Activated T-helper 1 cell treated with anti-CD3 and anti-CD28 coated beads, Interleukin-12 subunit alpha, Interleukin-12 subunit beta, Interleukin-2, Interleukin-4 antibody, amounts not matched to agents 30 ng/mL and 10 ng/mL and 1 ng/mL, durations not matched to agents 14 hours and 24 hours and 36 hours (primary cell): ENCODE measurements around the gene SUSD1. TPM values are rescaled to one million over a fixed set of nuclear protein-coding genes. Genes with fewer than 3 reads are reported as not detected.

Source experiments
- DNase-seq: peaks from one replicate; pipeline ENCODE4 v3.0.0; 2021; ENCODE audit warnings: low spot score
- H3K27ac Mint-ChIP-seq: one replicate; pipeline ENCODE4 v1.8.0; 2021; ENCODE audit warnings: mild to moderate bottlenecking, mixed read lengths
- H3K27me3 Mint-ChIP-seq: one replicate; pipeline ENCODE4 v1.8.0; 2022; ENCODE audit warnings: mild to moderate bottlenecking, moderate library complexity, mixed read lengths; ENCODE audit not compliant: insufficient read depth
- H3K36me3 Mint-ChIP-seq: one replicate; pipeline ENCODE4 v1.8.0; 2021; ENCODE audit warnings: low read depth, mixed read lengths
- H3K4me1 Mint-ChIP-seq: one replicate; pipeline ENCODE4 v1.8.0; 2021; ENCODE audit warnings: low read depth, mixed read lengths
- H3K4me3 Mint-ChIP-seq: one replicate; pipeline ENCODE4 v1.8.0; 2021; ENCODE audit warnings: mild to moderate bottlenecking, moderate library complexity, mixed read lengths
- H3K9me3 Mint-ChIP-seq: one replicate; pipeline ENCODE4 v1.8.0; 2021; ENCODE audit warnings: mixed read lengths
- intact Hi-C: fragments of 100-400 bp; cut with micrococcal nuclease; formaldehyde crosslinking; loops from one replicate; pipeline ENCODE4 v1.15.1; 2024
- total RNA-seq: library from RNA; stranded (reverse); gene quantifications from 2 replicates; pipeline ENCODE4 v1.2.3, GENCODE V29; 2022

Gene SUSD1
- total RNA-seq, 1 donor from 2014 or later, result 3.7 TPM

GRCh38 chr9:112000743-112001142 lies 174.4 kb downstream of the SUSD1 start:
- DNase-seq, result no peak
- intact Hi-C loops, result no loop called here
- H3K4me3 Mint-ChIP-seq, result peak overlapping the region; percentile 12
- H3K9me3 Mint-ChIP-seq, result no peaks in the 10 kb centered on the region
- peaks cover 24% of the 10 kb centered on the region for H3K4me1 Mint-ChIP-seq
- H3K36me3 Mint-ChIP-seq, result no peaks in the 10 kb centered on the region
- no peak overlapping the region for H3K27ac Mint-ChIP-seq
- H3K27me3 Mint-ChIP-seq, result peaks cover 27% of the 10 kb centered on the region

GRCh38 chr9:111999319-111999718 lies 175.8 kb downstream of the SUSD1 start:
- H3K9me3 Mint-ChIP-seq, result no peaks in the 10 kb centered on the region
- peaks cover 27% of the 10 kb centered on the region for H3K27me3 Mint-ChIP-seq
- intact Hi-C loops, result loop anchor here (10.0 kb wide), 1 partner anchor 335 kb away; the partner anchor contains the start of gene PTBP3
- H3K36me3 Mint-ChIP-seq, result no peaks in the 10 kb centered on the region
- H3K4me3 Mint-ChIP-seq, result no peak overlapping the region
- H3K27ac Mint-ChIP-seq, result no peak overlapping the region
- H3K4me1 Mint-ChIP-seq, result peaks cover 26% of the 10 kb centered on the region
- DNase-seq, result no peak

- DNase-seq, result no peak
- Mint-ChIP-seq H3K4me3 (no peak overlapping the region), H3K27ac (no peak overlapping the region), H3K4me1 (peaks cover 29% of the 10 kb centered on the region), H3K36me3 (no peaks in the 10 kb centered on the region), H3K9me3 (no peaks in the 10 kb centered on the region), H3K27me3 (peaks cover 31% of the 10 kb centered on the region)
- intact Hi-C loops, result loop anchor here (10.0 kb wide), 1 partner anchor 337 kb away; the partner anchor contains the start of gene PTBP3
Observed at GRCh38 chr9:111997831-111998230, 177.3 kb downstream of the SUSD1 start.

GRCh38 chr9:111994831-111995458 lies 180.2 kb downstream of the SUSD1 start:
- Mint-ChIP-seq H3K36me3 (no peaks in the 10 kb centered on the region), H3K27me3 (peaks cover 30% of the 10 kb centered on the region), H3K4me1 (peaks cover 26% of the 10 kb centered on the region), H3K9me3 (peaks cover 4% of the 10 kb centered on the region), H3K27ac (peak overlapping the region; percentile 67), H3K4me3 (no peak overlapping the region)
- intact Hi-C loops, result loop anchor here (1.0 to 10.0 kb wide), 7 partner anchors 9 to 757 kb away; partner anchors contain the start of genes PTBP3, SNX30 and UGCG
- DNase-seq, result no peak

GRCh38 chr9:111993319-111993718 lies 181.8 kb downstream of the SUSD1 start:
- Mint-ChIP-seq H3K4me3 (no peak overlapping the region), H3K4me1 (peaks cover 26% of the 10 kb centered on the region), H3K27me3 (peaks cover 22% of the 10 kb centered on the region), H3K36me3 (no peaks in the 10 kb centered on the region), H3K27ac (no peak overlapping the region), H3K9me3 (peaks cover 4% of the 10 kb centered on the region)
- intact Hi-C loops, result loop anchor here (2.0 to 10.0 kb wide), 4 partner anchors 123 to 759 kb away; partner anchors contain the start of genes PTBP3 and SNX30
- no peak for DNase-seq

DNA sequence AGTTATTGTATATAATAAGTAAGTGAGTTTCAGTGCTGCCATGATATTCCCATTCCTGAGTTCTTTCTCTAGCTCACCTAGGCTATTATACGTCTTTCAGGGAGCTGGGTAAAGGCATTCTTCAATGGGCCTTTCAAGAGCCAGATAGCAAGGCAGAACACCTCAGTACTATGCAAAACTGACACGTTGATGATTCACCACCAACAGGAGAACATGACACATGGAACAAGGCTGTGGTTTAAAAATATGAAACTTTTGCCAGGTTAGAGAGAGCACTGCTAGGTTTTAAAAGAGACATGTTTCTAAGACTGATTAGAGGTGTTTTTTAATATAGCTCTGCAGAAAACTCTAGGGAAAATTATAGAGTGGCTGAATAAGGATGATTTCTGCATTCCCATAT lies 182.6 kb downstream of the SUSD1 start:
- no peak overlapping the region for H3K4me3 Mint-ChIP-seq
- H3K27me3 Mint-ChIP-seq, result peaks cover 14% of the 10 kb centered on the region
- H3K27ac Mint-ChIP-seq, result peak overlapping the region; percentile 37
- intact Hi-C loops, result loop anchor here (1.0 to 10.0 kb wide), 11 partner anchors 27 to 760 kb away; partner anchors contain the start of genes PTBP3 and SNX30
- H3K36me3 Mint-ChIP-seq, result no peaks in the 10 kb centered on the region
- DNase-seq, result no peak
- peaks cover 4% of the 10 kb centered on the region for H3K9me3 Mint-ChIP-seq
- peaks cover 26% of the 10 kb centered on the region for H3K4me1 Mint-ChIP-seq

GRCh38 chr9:111991179-111991578 lies 183.9 kb downstream of the SUSD1 start:
- intact Hi-C loops, result loop anchor here (5.0 to 10.0 kb wide), 3 partner anchors 229 to 761 kb away; partner anchors contain the start of genes PTBP3 and SNX30
- H3K4me1 Mint-ChIP-seq, result peaks cover 28% of the 10 kb centered on the region
- peaks cover 4% of the 10 kb centered on the region for H3K9me3 Mint-ChIP-seq
- DNase-seq, result no peak
- no peak overlapping the region for H3K27ac Mint-ChIP-seq
- no peaks in the 10 kb centered on the region for H3K36me3 Mint-ChIP-seq
- peaks cover 13% of the 10 kb centered on the region for H3K27me3 Mint-ChIP-seq
- H3K4me3 Mint-ChIP-seq, result no peak overlapping the region

Other genes with a start within 250 kb of the SUSD1 start
- gene PTBP3, start 158.3 kb upstream of the SUSD1 start, total RNA-seq, result 101 TPM in 2 replicates
- 13.0 and 13.2 TPM in 2 replicates for gene HSDL2, start 204.8 kb upstream of the SUSD1 start, total RNA-seq